CD4-positive, alpha-beta T cell treated with Interleukin-1 beta for 1 hour (primary cell): ENCODE measurements around the gene ADAMTS8.

Experiments used
- DNase-seq, 2 donors: peaks; one replicate each; pipeline ENCODE4 v3.0.0-alpha.2; 2020 to 2022

The ADAMTS8 gene

GRCh38 chr11:130436171-130436570 is 7.8 kb upstream of the ADAMTS8 start:
- no peak for DNase-seq

- DNase-seq = no peak
Observed at GRCh38 chr11:130435671-130436070, 7.3 kb upstream of the ADAMTS8 start.

GRCh38 chr11:130434521-130435223 is 6.3 kb upstream of the ADAMTS8 start:
- DNase-seq = peak; percentile 69 to 71

- no peak for DNase-seq
Observed at GRCh38 chr11:130433357-130433756, 4.9 kb upstream of the ADAMTS8 start.

GRCh38 chr11:130431801-130432200 is 3.4 kb upstream of the ADAMTS8 start:
- DNase-seq = no peak

- DNase-seq = peak; percentile 67 to 72
Observed at GRCh38 chr11:130431331-130431773, 2.9 kb upstream of the ADAMTS8 start.

- DNase-seq = no peak
Observed at GRCh38 chr11:130429983-130430382, 1.6 kb upstream of the ADAMTS8 start.

GRCh38 chr11:130429120-130429681 is 792 bp upstream of the ADAMTS8 start:
- DNase-seq = no peak

GRCh38 chr11:130427581-130428315 is 661 bp downstream of the ADAMTS8 start:
- DNase-seq = no peak

- no peak for DNase-seq
Observed at GRCh38 chr11:130426837-130427341, 1.5 kb downstream of the ADAMTS8 start.

GRCh38 chr11:130426223-130426836 is 2.1 kb downstream of the ADAMTS8 start:
- DNase-seq = no peak

- DNase-seq = no peak
Observed at GRCh38 chr11:130425156-130425555, 3.3 kb downstream of the ADAMTS8 start.

- DNase-seq = no peak
Observed at GRCh38 chr11:130424613-130425140, 3.7 kb downstream of the ADAMTS8 start.

- DNase-seq = no peak
Observed at GRCh38 chr11:130423541-130424142, 4.8 kb downstream of the ADAMTS8 start.

- DNase-seq = no peak
Observed at GRCh38 chr11:130422251-130422995, 6.0 kb downstream of the ADAMTS8 start.

- no peak for DNase-seq
Observed at GRCh38 chr11:130421697-130422096, 6.7 kb downstream of the ADAMTS8 start.

- DNase-seq = no peak
Observed at GRCh38 chr11:130421199-130421585, 7.2 kb downstream of the ADAMTS8 start.

GRCh38 chr11:130420478-130421198 is 7.8 kb downstream of the ADAMTS8 start:
- DNase-seq = no peak

GRCh38 chr11:130418756-130419155 is 9.7 kb downstream of the ADAMTS8 start:
- no peak for DNase-seq

- no peak for DNase-seq
Observed at GRCh38 chr11:130418210-130418609, 10.2 kb downstream of the ADAMTS8 start.

GRCh38 chr11:130416906-130417305 is 11.5 kb downstream of the ADAMTS8 start:
- DNase-seq = no peak
